AG20443 (cell line): ENCODE data around the gene SIGLEC14.
"Not testable (repeated sequence)": the region's sequence is repeated elsewhere in the genome, so short reads cannot be mapped to it uniquely, and the experiment has no call there.

Source experiments
- DNase-seq: peaks from one replicate; pipeline ENCODE4 v3.0.0; 2012; ENCODE audit warnings: low spot score, mixed read lengths

SIGLEC14 gene

DNA sequence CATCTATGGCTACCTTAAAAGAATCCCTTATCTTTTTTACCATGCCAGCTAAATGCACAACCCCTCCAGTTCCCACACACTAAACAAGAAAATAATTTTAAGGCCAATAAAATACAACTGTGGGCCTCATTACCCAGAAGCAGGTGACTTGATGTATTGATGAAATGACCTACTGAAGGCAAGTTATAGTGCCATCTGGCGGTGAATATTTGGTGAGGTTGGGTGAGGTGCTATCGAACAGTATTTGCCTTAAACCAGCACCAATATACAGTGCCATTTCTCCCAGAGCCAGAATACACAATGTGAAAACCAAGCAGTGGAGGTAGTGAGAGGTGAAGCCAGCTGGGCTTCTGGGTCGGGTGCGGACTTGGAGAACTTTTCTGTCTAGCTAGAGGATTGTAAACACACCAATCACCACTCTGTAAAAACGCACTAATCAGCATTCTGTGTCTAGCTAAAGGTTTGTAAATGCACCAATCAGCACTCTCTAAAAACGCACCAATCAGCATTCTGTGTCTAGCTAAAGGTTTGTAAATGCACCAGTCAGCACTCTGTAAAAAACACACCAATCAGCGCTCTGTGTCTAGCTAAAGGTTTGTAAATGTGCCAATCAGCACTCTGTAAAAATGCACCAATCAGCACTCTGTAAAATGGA, 29.4 kb upstream of the SIGLEC14 start:
- DNase-seq = peak; percentile 26

DNA sequence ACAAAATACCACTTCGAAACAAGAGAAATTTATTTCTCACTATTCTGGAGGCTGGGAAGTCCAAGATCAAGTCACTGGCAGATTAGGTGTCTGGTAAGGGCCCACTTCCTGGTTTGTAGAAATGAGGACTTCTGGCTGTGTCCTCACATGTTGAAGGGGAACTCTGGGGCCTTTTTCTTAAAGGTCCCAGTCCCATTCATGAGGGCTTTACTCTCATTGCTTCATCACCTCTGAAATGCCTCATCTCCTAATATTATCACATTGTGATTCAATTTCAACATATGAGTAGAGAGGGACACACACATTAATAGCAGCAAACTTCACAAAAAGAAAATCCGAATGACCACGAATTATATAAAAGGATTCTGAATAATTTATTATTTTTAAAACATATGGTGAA, 21.6 kb upstream of the SIGLEC14 start:
- no peak for DNase-seq

DNA sequence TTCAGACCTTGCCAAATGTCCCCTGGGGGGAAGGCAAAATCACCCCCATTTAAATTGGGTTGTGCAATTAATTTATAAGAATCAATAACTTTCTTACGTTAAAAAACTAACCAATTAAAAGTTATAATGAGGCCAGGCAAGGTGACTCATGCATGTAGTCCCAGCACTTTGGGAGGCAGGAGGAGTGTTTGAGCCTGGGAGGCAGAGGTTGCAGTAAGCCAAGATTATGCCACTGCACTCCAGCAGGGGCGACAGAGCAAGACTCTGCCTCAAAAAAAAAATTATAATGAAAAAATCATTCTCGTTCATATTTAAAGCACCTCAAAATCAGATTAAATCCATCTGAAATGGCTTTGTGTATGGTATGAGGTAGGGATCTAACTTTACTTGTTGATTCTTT, 18.4 kb upstream of the SIGLEC14 start:
- DNase-seq = no peak

DNA sequence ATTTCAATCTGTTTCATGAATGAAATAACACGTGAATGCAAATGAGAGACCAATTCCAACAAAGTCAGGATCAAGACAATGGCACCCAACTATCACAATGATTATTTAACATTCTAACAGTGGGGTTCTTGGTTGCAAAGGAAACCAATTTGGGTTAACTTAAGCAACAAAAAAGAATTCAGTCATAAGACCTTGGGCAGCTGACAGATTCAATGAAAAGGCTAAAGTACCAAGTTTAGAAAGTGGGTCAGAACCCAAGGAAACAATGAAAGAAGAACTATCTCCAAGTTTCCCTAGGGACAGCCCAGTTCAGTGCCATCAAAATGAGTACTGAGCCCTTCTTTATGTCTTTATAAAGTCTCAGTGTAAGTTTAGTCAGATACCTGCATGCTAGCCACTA, 17.5 kb upstream of the SIGLEC14 start:
- DNase-seq = no peak

DNA sequence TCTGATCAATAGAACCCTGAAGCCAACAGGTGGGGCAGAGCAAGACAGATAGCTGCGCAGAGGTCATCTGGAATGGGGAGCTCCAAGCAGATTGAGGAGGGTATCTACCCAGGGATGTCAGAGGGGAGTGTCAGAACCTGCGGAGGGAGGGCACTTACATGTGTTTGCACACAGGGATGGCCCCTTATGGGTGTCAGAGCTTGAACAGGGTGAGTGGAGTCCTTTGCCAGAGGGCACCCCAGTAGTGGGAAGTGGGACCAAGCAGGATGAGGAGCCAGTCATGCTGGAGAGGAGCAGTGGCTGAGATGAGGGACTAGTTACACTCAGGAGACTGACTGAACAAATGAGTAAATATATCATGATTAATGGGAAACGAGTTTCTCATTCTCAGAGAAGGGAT, 17.0 kb upstream of the SIGLEC14 start:
- no peak for DNase-seq

DNA sequence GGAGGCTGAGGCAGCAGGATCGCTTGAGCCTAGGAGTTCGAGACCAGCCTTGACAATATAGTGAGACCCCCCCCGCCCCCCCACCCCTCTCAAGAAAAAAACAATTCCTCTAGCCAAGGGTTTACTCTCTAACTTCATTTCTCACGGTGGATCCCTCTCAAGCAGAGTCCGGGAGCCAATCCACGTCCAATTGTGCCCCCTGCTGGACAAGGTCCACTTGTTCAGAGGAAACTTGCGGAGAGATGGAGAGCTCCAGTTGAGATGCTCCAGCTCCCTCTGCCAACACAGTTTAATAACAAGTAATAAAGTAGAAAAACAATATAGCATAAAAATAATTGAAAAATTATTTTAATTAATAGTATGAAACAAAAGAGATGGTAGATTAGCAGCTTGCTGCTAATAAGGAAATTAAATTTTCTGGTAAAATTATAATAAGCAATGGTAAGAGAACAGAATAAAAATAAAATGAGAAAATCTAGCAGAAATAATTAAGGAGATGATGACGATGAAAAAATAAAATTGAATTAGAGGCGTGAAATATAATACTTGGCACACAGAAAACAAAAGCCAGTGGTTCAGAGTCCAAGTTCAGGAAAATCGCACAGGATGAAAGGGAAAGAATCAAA, 14.5 kb upstream of the SIGLEC14 start:
- DNase-seq = peak; percentile 84

DNA sequence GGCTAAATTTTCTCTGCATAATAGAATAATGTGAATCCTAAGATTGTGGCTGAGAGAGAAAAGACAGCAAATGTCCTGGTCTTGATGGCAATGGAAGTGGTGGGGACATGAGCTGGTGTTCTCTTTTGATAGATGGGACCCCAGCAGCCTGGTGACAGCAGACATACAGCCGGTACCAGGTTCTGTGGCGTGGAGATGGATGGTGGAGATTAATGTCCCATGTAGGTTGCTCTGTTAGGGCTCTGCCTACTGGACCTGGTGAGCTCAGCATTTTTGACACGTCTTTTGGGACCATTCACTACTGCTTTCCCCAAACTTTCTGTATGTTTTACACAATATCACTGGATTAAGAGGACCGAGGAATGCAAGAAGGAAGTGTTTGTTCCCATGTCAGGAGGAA, 8.2 kb upstream of the SIGLEC14 start:
- no peak for DNase-seq

DNA sequence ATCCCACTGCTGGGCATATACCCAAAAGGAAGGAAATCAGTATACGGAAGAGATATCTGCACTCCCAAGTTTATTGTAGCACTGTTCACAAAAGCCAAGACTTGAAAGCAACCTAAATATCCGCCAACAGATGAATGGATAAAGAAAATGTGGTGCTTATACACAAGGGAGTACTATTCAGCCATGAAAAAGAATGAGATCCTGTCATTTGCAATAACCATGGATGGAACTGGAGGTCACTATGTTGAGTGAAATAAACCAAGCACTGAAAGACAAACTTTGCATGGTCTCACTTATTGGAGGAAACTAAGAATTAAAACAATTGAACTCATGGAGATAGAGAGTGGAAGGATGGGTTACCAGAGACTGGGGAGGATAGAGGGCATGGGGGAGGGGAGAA, 6.5 kb upstream of the SIGLEC14 start:
- no peak for DNase-seq

DNA sequence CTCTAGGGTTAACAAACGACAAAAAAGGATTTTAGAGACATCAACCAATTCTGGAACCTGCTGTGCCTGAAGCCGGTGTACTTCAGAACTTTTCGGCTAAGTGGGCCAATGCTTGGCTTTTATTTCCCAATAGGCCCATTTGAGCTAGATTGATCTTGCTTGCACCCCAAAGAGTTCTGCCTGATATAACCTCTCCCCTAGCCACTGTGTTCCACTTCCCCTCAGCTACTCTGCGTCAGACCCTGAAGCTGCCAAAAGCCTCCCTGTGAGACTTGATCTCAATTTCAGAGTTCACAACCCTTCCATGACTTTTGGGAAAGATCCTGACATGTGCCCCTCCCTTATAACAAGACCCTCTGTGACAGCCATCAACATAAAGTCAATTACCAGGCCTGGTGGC, 5.6 kb upstream of the SIGLEC14 start:
- DNase-seq = no peak

DNA sequence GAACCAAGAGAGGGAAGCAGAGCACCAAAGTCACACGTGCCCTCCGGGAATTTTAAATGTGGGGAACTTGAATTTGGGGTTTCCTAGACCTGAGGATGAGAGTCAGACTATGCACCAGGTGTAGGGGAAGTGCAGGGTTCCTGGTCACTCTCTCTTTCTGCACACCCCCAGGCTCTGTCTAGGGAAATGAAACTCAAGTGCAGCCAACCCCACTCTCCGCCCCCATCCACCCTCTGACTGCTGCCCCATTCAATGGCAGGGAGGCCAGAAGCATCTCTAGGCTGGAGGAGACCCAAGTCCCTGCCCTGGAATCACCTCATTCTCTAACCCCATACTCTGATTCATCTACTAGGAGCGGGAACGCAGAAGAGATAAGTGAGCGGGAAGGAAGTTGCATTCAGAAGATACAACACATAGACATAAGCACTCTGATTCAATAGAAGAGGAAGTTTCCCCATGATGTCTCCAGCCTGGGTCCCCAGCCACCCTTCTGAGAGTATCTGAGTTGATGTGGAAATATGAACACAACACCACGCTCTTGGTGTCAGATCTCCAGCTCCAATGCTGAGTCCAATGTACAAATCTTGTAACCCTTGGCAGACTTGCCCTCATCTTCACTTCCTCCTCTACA, 4.7 kb upstream of the SIGLEC14 start:
- no peak for DNase-seq

DNA sequence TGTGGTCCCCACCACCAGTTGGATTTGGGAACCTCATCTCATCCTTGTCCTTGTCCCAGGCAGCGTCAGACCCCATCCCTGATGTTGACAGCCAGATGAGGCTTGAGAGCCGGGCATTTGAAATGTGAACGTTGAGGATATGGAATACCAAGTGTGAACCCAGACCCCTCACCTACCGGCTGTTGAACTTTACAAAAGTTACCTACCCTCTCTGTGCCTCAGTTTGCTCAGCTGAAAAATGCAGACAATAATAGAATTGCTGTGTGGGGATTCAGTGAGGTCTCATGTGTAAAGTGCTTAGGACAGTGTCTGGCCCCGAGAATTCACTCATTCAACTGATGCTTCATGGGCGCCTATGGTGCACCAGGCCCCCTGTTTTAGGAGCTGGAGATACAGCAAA, 693 bp upstream of the SIGLEC14 start:
- no peak for DNase-seq

DNA sequence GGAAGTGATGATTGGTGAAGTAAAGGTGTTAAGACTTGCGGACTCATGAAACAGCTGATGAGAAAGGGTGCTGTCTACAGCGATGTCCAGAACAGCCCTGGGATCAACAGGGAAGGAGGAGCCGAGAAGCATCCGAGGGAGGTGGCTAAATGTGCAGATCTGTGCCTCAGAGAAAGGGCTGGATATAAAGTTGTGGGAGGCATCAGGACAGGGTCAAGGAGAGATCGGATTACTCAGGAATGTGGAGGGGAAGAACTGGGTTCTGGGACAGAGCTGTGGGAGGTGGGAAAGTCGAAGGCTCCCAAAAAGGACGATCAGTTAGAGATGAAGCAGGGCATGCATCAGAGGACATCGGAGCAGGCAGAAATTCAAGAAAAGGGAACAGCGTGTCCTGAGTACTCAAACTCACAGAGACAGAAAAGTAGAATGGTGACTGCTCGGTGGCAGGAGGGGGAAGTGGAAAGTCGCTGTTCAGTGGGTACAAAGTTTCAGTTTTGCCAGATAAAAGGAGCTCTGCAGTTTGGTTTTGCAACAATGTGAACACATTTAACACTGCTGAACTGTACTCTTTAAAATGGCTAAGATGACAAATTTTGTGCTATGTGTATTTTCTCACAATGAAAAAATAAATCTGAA, 1.9 kb downstream of the SIGLEC14 start:
- DNase-seq = no peak

DNA sequence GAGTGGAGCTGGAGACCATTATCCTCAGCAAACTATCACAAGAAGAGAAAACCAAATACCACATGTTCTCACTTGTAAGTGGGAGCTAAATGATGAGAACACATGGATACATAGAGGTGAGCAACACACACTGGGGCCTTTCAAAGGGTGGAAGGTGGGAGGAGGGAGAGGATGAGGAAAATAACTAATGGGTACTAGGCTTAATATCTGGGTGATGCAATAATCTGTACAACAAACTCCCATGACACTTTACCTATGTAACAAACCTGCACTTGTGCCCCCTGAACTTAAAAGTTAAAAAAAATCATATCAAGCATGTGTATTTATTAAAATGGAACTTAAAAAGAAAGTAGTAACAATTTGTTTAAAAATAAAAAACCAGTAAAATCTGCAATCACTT, 5.0 kb downstream of the SIGLEC14 start:
- no peak for DNase-seq

DNA sequence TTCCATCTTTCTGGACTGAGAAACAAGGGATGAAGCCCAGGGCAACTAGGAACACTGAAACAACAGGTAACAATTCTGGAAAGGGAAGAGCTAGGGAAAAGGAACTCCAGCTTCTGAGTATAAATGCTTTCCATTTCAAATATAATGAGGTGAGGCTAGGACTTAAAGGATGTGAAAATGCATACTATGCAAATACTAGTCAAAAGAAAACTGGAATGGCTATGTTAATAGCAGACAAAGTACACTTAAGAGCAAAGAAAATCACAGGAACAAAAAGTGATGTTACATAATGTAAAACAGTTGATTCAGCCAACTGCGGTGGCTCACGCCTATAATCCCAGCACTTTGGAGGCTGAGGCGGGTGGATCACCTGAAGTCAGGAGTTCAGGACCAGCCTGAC, 6.2 kb downstream of the SIGLEC14 start:
- DNase-seq = no peak

DNA sequence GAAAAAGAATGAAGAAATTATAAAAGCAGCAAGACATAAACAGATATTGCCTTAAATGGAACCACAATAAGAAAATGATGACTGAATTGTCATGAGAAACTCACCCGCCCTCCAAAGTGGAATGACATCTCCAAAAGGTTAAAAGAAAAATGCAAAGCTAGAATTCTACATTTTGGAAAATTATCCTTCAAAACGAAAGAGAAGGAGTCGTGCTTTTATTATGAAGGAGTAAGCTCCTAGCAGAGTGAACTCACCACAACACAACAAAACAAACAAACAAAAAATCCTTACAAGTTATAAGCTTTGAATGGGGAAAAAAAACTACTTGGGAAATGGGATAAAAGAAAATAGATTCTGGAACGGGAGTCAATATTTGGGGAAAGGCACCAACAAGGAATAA, 6.7 kb downstream of the SIGLEC14 start:
- DNase-seq = no peak

DNA sequence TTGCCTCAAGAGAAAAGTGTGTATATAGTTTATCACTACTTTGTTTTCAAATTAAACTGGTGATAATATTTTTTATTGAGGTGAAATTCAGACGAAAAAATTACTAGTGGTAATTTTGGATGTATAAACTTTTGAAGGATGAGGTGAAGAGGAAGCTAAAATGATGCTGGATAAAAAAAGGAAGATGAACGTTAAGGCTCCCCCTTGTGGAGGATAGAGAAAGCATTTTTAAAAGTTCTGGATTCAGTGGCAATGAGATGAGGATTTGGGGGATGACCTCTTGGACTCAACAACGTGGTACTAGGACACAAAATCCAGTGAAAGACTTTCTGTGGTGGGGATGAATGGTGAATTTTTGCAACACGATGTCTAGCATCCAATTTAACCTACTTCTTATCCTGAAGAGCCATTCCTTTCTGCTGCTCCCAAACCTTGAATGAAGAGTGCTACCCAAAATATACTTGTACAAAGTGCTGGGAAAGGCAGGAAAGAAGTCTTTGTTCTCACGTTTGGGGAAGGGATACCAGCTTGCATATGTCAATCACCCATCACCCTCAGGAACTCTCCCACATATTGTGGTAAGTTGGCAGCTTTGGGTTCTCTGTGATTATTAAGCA, 9.2 kb downstream of the SIGLEC14 start:
- no peak for DNase-seq

DNA sequence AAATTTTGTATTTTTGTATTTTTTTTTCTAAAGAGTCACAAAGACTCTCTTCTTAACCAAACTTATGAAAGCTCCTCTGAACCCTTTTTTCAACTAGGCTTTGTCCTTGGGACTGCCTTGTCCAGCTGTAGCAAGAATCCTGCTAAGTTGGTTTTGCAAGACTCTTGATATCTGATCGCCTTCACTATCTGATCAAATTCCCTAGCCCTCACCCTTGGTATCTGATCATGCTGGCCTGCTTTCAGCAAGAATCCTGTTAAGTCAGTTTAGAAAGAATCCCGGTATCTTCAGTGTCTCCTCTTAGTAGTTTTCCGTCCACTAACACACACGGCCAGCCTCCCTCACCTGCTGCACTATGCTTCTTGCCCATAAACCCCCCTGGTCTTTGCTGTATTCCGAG, 14.5 kb downstream of the SIGLEC14 start:
- DNase-seq = no peak

DNA sequence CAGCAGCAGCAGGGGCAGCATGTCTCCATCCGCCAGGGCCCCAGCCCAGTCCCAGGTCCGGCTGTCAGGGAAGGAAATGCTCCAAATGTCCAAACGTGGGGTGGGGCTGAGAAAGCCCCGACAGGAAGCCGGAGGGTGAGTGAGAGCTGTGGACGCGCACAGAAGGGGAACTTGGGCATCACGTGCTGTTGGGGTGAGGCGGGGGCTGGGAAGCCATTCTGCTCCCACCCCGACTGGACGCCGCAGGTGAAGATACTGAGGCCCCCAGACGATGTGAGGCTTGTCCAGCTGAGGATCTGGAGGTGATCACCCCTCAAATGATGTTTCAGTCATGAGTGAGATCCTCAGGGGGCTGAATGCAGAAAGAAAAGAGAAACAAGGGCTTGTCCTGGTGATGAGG, 16.3 kb downstream of the SIGLEC14 start, which contains the start of gene SIGLEC5:
Gene SIGLEC5 (minus strand): TSS at position 87 of the 400 bp plus-strand sequence. CDS start 66 bp downstream, at position 21.
- DNase-seq = not testable (repeated sequence)

DNA sequence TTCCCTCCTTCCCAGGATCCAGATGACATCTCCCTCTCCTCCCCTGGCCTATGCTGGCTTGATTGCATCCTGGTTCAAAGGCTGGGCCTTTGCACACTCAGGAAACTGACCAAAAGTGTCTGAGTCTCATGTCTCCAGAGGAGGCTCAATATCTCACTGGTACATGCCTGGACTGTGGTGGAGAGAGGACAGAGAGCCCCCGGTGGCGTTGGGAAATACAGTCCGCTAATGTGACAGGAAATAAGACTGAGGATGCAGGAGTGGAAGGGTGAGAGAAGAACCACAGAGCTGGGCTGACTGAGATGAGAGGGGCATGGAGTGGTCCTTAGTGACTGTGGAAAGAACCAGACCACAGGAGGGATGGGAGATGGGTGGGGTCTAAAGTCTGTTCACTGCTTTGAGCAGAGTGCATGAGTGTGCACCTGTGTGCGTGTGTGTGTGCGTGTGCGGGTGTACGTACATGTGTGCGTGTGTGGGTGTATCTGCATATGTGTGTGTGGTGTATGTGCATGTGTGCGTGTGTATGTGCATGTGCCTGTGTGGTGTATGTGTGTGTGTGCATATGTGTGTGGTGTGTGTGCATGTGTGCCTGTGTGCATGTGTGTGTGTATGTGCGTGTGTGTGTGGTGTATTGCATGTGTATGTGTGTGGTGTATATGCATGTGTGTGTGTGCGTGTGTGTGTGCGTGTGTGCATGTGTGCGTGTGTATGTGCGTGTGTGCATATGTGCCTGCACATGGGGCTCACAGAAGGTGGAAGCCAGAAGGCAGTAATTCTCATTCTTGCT, 18.3 kb downstream of the SIGLEC14 start:
- DNase-seq = no peak

DNA sequence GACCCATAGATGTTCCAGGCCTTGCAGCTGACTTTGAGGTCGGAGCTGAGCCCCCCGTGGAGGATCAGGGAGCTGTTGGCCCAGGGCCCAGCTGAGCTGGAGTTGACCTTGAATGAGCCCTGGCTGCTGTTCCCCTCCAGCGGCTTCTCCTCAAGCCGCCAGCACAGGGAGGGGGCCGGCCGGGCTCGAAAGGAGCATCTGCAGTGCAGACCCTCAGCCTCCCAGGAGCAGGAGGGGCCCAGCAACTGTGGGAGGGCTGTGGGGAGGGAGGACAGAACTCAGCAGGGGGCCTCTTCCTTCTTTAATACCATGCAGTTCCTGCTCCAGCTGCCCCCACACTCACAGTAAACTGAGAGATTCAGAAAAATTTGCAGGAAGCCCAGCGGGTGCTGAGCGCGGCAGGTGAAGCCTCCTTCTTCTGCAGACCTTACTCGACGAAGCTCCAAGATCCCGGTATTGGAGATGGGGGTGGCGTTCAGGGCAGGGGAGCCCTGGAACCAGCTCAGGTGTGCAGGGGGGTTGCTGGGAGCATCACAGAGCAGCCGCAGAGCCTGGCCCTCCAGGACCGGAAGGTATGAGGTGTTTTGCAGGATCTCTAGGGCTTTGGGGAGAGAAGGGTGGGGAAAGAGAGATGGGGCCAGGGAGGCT, 19.0 kb downstream of the SIGLEC14 start:
- DNase-seq = no peak

DNA sequence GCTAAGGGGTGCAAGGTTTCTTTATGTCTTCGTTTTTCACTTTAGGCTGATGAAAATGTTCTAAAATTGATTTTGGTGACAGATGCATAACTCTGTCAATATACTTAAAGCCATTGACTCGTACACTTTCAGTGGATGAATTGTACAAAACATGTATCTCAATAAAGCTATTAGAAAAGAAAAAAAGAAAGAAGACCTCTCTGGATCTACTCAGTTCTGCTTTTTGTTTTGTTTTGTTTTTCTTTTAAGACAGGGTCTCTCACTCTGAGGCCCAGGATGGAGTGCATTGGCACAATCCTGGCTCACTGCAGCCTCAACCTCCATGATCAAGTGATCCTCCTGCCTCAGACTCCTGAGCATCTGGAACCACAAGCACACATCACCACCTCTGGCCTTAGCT, 19.9 kb downstream of the SIGLEC14 start:
- no peak for DNase-seq
